HCT116 (cell line): ENCODE data around the gene WWP2. TPM values are rescaled to one million over a fixed set of nuclear protein-coding genes. Genes with fewer than 3 reads are reported as not detected.

Experiments used
- ATAC-seq: fragments of 200-7000 bp; cut with Tn5 transposase; 2 replicates; pipeline ENCODE4 v1.9.1; 2020; ENCODE audit warnings: mild to moderate bottlenecking, moderate library complexity
- BruUV-seq: library from RNA; stranded (reverse); fragments of 400-500 nt; replicated peaks from 2 replicates; lab custom pipeline; 2021; lab: Mats Ljungman, UMichigan
- CTCF ChIA-PET: fragments of 300-600 bp; sonication (Branson Sonifier 250); formaldehyde crosslinking; loops from one replicate; lab custom pipeline; 2021; ENCODE audit warnings: antibody characterized with exemption; lab: Charles Lee
- POLR2A ChIA-PET: fragments of 300-600, 350-600 bp; sonication (Branson Sonifier 250); formaldehyde crosslinking; loops from one replicate; lab custom pipeline; 2021; ENCODE audit warnings: antibody characterized with exemption; lab: Charles Lee
- RAD21 ChIA-PET, 2 experiments: fragments of 300-600 bp; sonication (Branson Sonifier 250); formaldehyde crosslinking; loops; one replicate each; lab custom pipeline; 2023; ENCODE audit warnings: low total read pairs in 2 of 2; ENCODE audit not compliant: uncharacterized antibody in 2 of 2, unreplicated experiment in 2 of 2, low non-redundant PET in 1 of 2; lab: Charles Lee
- DNase-seq: peaks from one replicate; pipeline ENCODE4 v3.0.0-alpha.2; 2010; ENCODE audit warnings: low read depth, low spot score
- H2AFZ ChIP-seq: fragments of 200-600 bp; shearing (Covaris generic), sonication (generic); 2 replicates; pipeline ENCODE4 v1.6.1; 2017; ENCODE audit warnings: low read depth, mixed run types, mixed read lengths, antibody characterized with exemption, low read length; ENCODE audit not compliant: poor library complexity, severe bottlenecking
- H3K27ac ChIP-seq: 2 replicates; pipeline ENCODE4 v1.5.1; 2012; ENCODE audit warnings: low read depth, low read length
- H3K27me3 ChIP-seq: fragments of 200-600 bp; sonication (generic); 2 replicates; pipeline ENCODE4 v1.6.1; 2016; ENCODE audit warnings: mixed run types, low read length, mixed read lengths; ENCODE audit not compliant: insufficient read depth
- H3K36me3 ChIP-seq, 2 experiments: fragments of 200-500 bp in 1 of 2; fragments of 200-600 bp in 1 of 2; sonication (Bioruptor generic) in 1 of 2; sonication (generic) in 1 of 2; 2 replicates each; pipeline versions ENCODE4 v1.5.1 to v1.6.1; 2014 to 2016; ENCODE audit warnings: low read length in 2 of 2, inconsistent platforms in 1 of 2, mixed read lengths in 1 of 2, mixed run types in 1 of 2; ENCODE audit not compliant: insufficient read depth in 2 of 2, control insufficient read depth in 1 of 2
- H3K4me1 ChIP-seq, 2 experiments: fragments of 200-600 bp in 1 of 2; sonication (generic) in 1 of 2; 2 replicates each; pipeline versions ENCODE4 v1.5.1 to v1.6.1; 2012 to 2017; ENCODE audit warnings: low read length in 2 of 2, inconsistent platforms in 1 of 2, mild to moderate bottlenecking in 1 of 2, mixed read lengths in 1 of 2, mixed run types in 1 of 2, moderate library complexity in 1 of 2; ENCODE audit not compliant: insufficient read depth in 2 of 2, control insufficient read depth in 1 of 2
- H3K4me2 ChIP-seq: fragments of 200-600 bp; sonication (generic); 2 replicates; pipeline ENCODE4 v1.6.1; 2017; ENCODE audit warnings: mixed run types, low read length, mixed read lengths
- H3K4me3 ChIP-seq, 2 experiments: fragments of 200-600 bp in 1 of 2; sonication (generic) in 1 of 2; replicated peaks in 1 of 2; 2 replicates each; pipeline ENCODE4 v1.5.1; 2011 to 2016; ENCODE audit warnings: low read length in 2 of 2, control low read depth in 1 of 2, low read depth in 1 of 2, mild to moderate bottlenecking in 1 of 2, mixed read lengths in 1 of 2, mixed run types in 1 of 2
- H3K79me2 ChIP-seq: fragments of 200-600 bp; sonication (generic); 2 replicates; pipeline ENCODE4 v1.6.1; 2017; ENCODE audit warnings: mild to moderate bottlenecking, mixed run types, low read length, moderate library complexity, mixed read lengths; ENCODE audit not compliant: insufficient read depth
- H3K9ac ChIP-seq: fragments of 200-600 bp; sonication (generic); 2 replicates; pipeline ENCODE4 v1.6.1; 2016; ENCODE audit warnings: low read length, mixed read lengths
- H3K9me2 ChIP-seq: fragments of 200-600 bp; sonication (generic), shearing (Covaris generic); 2 replicates; pipeline ENCODE4 v1.6.1; 2017; ENCODE audit warnings: mixed run types, mild to moderate bottlenecking, moderate library complexity; ENCODE audit not compliant: insufficient read depth
- H3K9me3 ChIP-seq, 2 experiments: fragments of 200-500 bp in 1 of 2; fragments of 200-600 bp in 1 of 2; sonication (Bioruptor generic) in 1 of 2; sonication (generic) in 1 of 2; 2 replicates each; pipeline ENCODE4 v1.6.1; 2014 to 2017; ENCODE audit warnings: low read length in 2 of 2, mixed read lengths in 2 of 2, inconsistent platforms in 1 of 2, low read depth in 1 of 2, mild to moderate bottlenecking in 1 of 2, mixed run types in 1 of 2, moderate library complexity in 1 of 2; ENCODE audit not compliant: control insufficient read depth in 1 of 2, insufficient read depth in 1 of 2
- H4K20me1 ChIP-seq: fragments of 200-600 bp; sonication (generic), shearing (Covaris generic); 2 replicates; pipeline ENCODE4 v1.6.1; 2017; ENCODE audit warnings: mixed run types, mild to moderate bottlenecking, moderate library complexity; ENCODE audit not compliant: insufficient read depth
- CBX3 ChIP-seq: IDR thresholded peaks from 2 replicates; pipeline ENCODE4 v1.6.1; 2012; ENCODE audit warnings: low read depth
- CEBPB ChIP-seq: IDR thresholded peaks from 2 replicates; pipeline ENCODE4 v1.6.1; 2012; ENCODE audit warnings: low read depth
- ELF1 ChIP-seq: IDR thresholded peaks from 2 replicates; pipeline ENCODE4 v1.6.1; 2012; ENCODE audit warnings: low read depth, borderline replicate concordance
- FOSL1 ChIP-seq: IDR thresholded peaks from 2 replicates; pipeline ENCODE4 v1.6.1; 2012; ENCODE audit warnings: low read depth
- JUND ChIP-seq: IDR thresholded peaks from 2 replicates; pipeline ENCODE4 v1.6.1; 2012
- POLR2A ChIP-seq: IDR thresholded peaks from 2 replicates; pipeline ENCODE4 v1.7.0; 2011; ENCODE audit warnings: borderline replicate concordance; ENCODE audit not compliant: insufficient read depth, insufficient read length; ENCODE audit errors: extremely low read depth
- POLR2AphosphoS5 ChIP-seq: IDR thresholded peaks from 2 replicates; pipeline ENCODE4 v1.6.1; 2011; ENCODE audit warnings: mild to moderate bottlenecking, low read depth, low read length, moderate library complexity
- RAD21 ChIP-seq: IDR thresholded peaks from 2 replicates; pipeline ENCODE4 v1.6.1; 2012; ENCODE audit warnings: low read depth, mild to moderate bottlenecking
- SIN3A ChIP-seq: IDR thresholded peaks from 2 replicates; pipeline ENCODE4 v1.6.1; 2012; ENCODE audit warnings: low read depth
- SP1 ChIP-seq: IDR thresholded peaks from 2 replicates; pipeline ENCODE4 v1.6.1; 2012; ENCODE audit warnings: low read depth
- SRF ChIP-seq: IDR thresholded peaks from 2 replicates; pipeline ENCODE4 v1.6.1; 2012; ENCODE audit warnings: low read depth
- TCF7L2 ChIP-seq: IDR thresholded peaks from 2 replicates; pipeline ENCODE4 v1.7.0; 2011; ENCODE audit warnings: borderline replicate concordance, inconsistent platforms; ENCODE audit not compliant: insufficient read depth, insufficient read length; ENCODE audit errors: extremely low read depth
- YY1 ChIP-seq: IDR thresholded peaks from 2 replicates; pipeline ENCODE4 v1.6.1; 2011; ENCODE audit warnings: low read length, low read depth, moderate library complexity, mild to moderate bottlenecking; ENCODE audit not compliant: insufficient replicate concordance; ENCODE audit errors: extremely low read depth
- ZFX ChIP-seq: fragments of 450-650 bp; IDR thresholded peaks from 2 replicates; pipeline ENCODE4 v1.6.1; 2017
- ZNF274 ChIP-seq: fragments of 200-500 bp; sonication (Bioruptor generic); IDR thresholded peaks from 2 replicates; pipeline ENCODE4 v1.6.1; 2014; ENCODE audit warnings: mild to moderate bottlenecking, low read depth, low read length, inconsistent platforms
- intact Hi-C: fragments of 100-400 bp; cut with micrococcal nuclease; formaldehyde crosslinking; loops from 2 replicates; pipeline ENCODE4 v1.10.0; 2022
- total RNA-seq: library from RNA; stranded (reverse); gene quantifications from one replicate; pipeline ENCODE4 v1.2.1, GENCODE V29; 2021; ENCODE audit not compliant: unreplicated experiment
- TF ChIP-seq, protein P1 (sequence below): IDR thresholded peaks from 2 replicates; pipeline ENCODE4 v1.6.1; 2012
- TF ChIP-seq, protein P2 (sequence below): IDR thresholded peaks from 2 replicates; pipeline ENCODE4 v1.6.1; 2012
- TF ChIP-seq, protein P3 (sequence below), 3 experiments: fragments of 200-600 bp in 1 of 3; sonication (generic) in 1 of 3; IDR thresholded peaks in 2 of 3; conservative IDR thresholded peaks in 1 of 3; 2 replicates each; pipeline ENCODE4 v1.5.1; 2012 to 2017; ENCODE audit warnings: low read depth in 2 of 3, low read length in 2 of 3, antibody characterized with exemption in 1 of 3, borderline replicate concordance in 1 of 3, control low read depth in 1 of 3, mild to moderate bottlenecking in 1 of 3, mixed read lengths in 1 of 3, mixed run types in 1 of 3, moderate library complexity in 1 of 3; ENCODE audit not compliant: insufficient read depth in 1 of 3

WWP2 gene
- total RNA-seq, 1 experiment from 2014 or later, result 44.2 TPM

DNA sequence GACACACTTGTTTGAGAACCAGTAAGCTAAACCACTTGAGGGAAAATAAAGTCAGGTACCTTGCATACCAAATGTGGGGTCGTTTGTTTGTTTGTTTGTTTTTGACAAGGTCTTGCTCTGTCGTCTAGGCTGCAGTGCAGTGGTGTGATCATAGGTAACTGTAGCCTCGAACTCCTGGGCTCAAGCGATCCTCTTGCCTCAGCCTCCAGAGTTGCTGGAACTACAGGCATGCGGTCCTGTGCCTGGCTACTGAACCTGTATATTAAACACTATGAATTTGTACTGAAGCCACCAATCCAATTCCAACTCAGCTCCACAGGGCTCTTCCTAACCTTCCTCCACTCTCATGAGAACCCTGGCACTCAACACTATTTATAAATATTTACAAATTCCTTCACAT lies 51.9 kb downstream of the WWP2 start:
- DNase-seq (no peak), ATAC-seq (no peak)
- POLR2A ChIA-PET, result interaction anchor here (0.6 kb wide), 1 partner anchor 405 kb away, joined by 3 read pairs; no protein-coding TSS in a partner anchor
- no peaks in the 10 kb centered on the region for H3K36me3 ChIP-seq
- no peak overlapping the region for H3K9ac ChIP-seq
- H3K4me3 ChIP-seq, result no peak overlapping the region
- no peaks in the 10 kb centered on the region for H4K20me1 ChIP-seq
- BruUV-seq, result no TSS peak
- CTCF ChIA-PET, result no interaction called here
- H3K4me1 ChIP-seq, result peaks cover 0 to 6% of the 10 kb centered on the region in 2 experiments; a peak in 2 of 4 replicates
- no peaks in the 10 kb centered on the region for H3K9me2 ChIP-seq
- no peaks in the 10 kb centered on the region for H3K27me3 ChIP-seq
- intact Hi-C loops, result no loop called here
- RAD21 ChIA-PET, result no interaction called here
- no peak overlapping the region for H2AFZ ChIP-seq
- TF ChIP-seq ELF1 (no peak), POLR2A (no peak), POLR2AphosphoS5 (no peak), ZFX (no peak), CEBPB (no peak), CBX3 (no peak), JUND (no peak), FOSL1 (no peak), SRF (no peak), SP1 (no peak), YY1 (no peak), RAD21 (no peak), SIN3A (no peak), TCF7L2 (no peak), ZNF274 (no peak)
- TF ChIP-seq, protein P1, sequence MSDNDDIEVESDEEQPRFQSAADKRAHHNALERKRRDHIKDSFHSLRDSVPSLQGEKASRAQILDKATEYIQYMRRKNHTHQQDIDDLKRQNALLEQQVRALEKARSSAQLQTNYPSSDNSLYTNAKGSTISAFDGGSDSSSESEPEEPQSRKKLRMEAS, result no peak
- TF ChIP-seq, protein P2, sequence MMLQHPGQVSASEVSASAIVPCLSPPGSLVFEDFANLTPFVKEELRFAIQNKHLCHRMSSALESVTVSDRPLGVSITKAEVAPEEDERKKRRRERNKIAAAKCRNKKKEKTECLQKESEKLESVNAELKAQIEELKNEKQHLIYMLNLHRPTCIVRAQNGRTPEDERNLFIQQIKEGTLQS, result no peak
- TF ChIP-seq, protein P3, sequence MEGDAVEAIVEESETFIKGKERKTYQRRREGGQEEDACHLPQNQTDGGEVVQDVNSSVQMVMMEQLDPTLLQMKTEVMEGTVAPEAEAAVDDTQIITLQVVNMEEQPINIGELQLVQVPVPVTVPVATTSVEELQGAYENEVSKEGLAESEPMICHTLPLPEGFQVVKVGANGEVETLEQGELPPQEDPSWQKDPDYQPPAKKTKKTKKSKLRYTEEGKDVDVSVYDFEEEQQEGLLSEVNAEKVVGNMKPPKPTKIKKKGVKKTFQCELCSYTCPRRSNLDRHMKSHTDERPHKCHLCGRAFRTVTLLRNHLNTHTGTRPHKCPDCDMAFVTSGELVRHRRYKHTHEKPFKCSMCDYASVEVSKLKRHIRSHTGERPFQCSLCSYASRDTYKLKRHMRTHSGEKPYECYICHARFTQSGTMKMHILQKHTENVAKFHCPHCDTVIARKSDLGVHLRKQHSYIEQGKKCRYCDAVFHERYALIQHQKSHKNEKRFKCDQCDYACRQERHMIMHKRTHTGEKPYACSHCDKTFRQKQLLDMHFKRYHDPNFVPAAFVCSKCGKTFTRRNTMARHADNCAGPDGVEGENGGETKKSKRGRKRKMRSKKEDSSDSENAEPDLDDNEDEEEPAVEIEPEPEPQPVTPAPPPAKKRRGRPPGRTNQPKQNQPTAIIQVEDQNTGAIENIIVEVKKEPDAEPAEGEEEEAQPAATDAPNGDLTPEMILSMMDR (IDR thresholded peaks at IDR 0.05 in 2 of 3, conservative IDR thresholded peaks at IDR 0.05 in 1 of 3; ENCODE audit: borderline replicate concordance in 1 of 3, insufficient read depth in 1 of 3, low read depth in 2 of 3, low read length in 2 of 3), result no peak
- no peak overlapping the region for H3K27ac ChIP-seq
- H3K4me2 ChIP-seq, result no peak overlapping the region
- H3K79me2 ChIP-seq, result no peaks in the 10 kb centered on the region
- no peaks in the 10 kb centered on the region for H3K9me3 ChIP-seq
